ENCODE measurements around the gene MAPK8.

MAPK8 gene

DNA sequence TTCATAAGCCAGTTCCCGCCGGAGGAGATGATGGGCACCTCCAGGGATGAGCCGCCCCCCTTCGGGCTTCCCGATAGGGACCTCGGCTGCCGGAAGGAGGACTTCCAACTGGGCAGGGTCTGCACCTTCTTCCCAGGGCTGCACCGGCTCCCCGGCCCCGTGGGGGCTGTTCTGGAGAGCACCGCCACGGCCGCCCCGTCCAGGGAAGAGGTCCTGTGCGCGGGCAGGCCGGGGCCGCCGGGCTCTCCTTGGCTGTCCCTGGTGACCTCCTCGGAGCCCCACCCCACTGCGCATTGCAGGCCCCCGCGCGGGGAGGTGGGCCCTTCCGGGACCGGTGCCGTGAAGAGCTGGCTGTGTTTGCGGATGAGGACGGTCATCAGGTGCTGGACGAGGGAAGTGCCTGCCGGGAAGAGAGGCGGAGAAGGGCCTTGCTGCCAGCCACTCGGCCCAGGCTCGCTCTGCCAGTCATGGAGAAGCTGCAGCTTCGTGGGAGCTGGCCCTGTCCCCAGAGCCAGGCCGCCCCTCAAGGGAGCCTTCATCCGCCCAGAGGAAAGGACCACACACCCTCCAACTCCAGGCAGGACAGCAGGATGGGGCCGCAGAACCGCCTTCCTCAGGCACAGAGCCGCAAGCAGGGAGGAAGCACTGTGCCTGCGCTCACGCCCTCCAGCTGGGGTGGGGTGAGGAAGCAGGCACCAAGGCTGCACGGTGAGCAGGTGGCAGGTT is 144.4 kb downstream of the MAPK8 start:
- no peak overlapping the region for H2AFZ ChIP-seq (ENCODE audit: low read length)
- no peak overlapping the region for H3K9ac ChIP-seq (ENCODE audit: low read length)
- H3K4me2 ChIP-seq (ENCODE audit: low read depth, low read length) = no peak overlapping the region
- H3K79me2 ChIP-seq (ENCODE audit: low read length) = no peaks in the 10 kb centered on the region
- H3K4me1 ChIP-seq (ENCODE audit: low read length) = no peaks in the 10 kb centered on the region
- H4K20me1 ChIP-seq (ENCODE audit: insufficient read depth, low read length) = no peaks in the 10 kb centered on the region
- H3K27ac ChIP-seq (ENCODE audit: low read length) = no peak overlapping the region
- no peaks in the 10 kb centered on the region for H3F3A ChIP-seq (ENCODE audit: insufficient read depth, low read length)
- no peak for DNase-seq
- H3K36me3 ChIP-seq (replicated peaks; ENCODE audit: insufficient read depth, low read length) = no peaks in the 10 kb centered on the region
- H3K27me3 ChIP-seq (replicated peaks; ENCODE audit: insufficient read depth, low read length) = no peaks in the 10 kb centered on the region
- no peaks in the 10 kb centered on the region for H3K9me3 ChIP-seq (replicated peaks; ENCODE audit: insufficient read depth, low read length)
- H3K9me2 ChIP-seq (replicated peaks; ENCODE audit: insufficient read depth, low read length) = no peaks in the 10 kb centered on the region
- no peak for TF ChIP-seq EZH2phosphoT487 (IDR thresholded peaks at IDR 0.05; ENCODE audit: low read length)
- TF ChIP-seq EZH2 (optimal IDR thresholded peaks at IDR 0.05; ENCODE audit: low read depth, low read length) = no peak
- TF ChIP-seq, protein P1, sequence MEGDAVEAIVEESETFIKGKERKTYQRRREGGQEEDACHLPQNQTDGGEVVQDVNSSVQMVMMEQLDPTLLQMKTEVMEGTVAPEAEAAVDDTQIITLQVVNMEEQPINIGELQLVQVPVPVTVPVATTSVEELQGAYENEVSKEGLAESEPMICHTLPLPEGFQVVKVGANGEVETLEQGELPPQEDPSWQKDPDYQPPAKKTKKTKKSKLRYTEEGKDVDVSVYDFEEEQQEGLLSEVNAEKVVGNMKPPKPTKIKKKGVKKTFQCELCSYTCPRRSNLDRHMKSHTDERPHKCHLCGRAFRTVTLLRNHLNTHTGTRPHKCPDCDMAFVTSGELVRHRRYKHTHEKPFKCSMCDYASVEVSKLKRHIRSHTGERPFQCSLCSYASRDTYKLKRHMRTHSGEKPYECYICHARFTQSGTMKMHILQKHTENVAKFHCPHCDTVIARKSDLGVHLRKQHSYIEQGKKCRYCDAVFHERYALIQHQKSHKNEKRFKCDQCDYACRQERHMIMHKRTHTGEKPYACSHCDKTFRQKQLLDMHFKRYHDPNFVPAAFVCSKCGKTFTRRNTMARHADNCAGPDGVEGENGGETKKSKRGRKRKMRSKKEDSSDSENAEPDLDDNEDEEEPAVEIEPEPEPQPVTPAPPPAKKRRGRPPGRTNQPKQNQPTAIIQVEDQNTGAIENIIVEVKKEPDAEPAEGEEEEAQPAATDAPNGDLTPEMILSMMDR (IDR thresholded peaks at IDR 0.05; ENCODE audit: low read length) = no peak
- H3K4me3 ChIP-seq (ENCODE audit: low read length) = no peak overlapping the region

DNA sequence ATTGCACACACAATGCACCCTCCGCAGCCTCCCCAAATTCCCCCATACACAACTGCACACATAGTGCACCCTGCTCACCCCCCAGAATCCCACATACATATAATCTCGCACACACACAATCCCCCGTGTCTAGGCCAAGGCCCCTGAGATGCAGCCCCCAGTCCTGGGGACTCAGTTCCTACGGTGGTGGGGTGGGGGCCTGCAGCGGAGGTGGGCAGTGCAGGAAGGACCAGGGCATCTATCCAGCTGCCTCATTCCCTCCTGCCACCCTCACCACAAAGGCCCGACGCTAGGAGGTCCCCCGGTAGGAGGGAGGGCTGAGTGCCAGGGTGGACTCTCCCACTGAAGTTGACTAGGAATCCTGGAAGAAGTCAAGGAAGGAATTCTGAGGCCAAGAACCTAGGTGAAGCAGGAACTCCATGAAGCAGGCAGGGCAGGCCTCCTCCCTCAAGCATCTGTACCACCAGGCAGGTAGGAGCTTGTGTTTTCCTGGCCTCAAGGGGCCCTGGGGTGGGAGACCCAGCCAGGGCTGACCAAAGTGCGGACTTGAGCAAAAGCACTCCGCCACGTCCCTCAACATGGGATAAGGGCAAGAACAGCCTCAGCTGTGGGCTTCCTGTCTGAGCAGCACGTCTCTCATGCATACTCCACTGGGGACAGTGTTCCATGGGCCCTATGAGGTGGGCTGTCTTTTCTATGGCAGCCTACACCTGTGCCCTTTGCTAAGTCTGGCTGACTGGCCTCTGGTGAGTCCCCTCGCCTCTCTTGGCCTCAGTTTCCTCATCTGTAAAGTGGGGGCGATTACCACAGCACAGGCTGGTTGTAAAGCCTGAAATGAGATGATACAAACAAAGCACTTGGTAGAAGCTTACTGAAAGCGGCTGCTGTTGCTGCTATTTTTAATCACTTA is 145.7 kb downstream of the MAPK8 start:
- Histone ChIP-seq H3K27me3 (replicated peaks; ENCODE audit: insufficient read depth, low read length) (no peaks in the 10 kb centered on the region), H3K9ac (ENCODE audit: low read length) (no peak overlapping the region), H3K4me3 (ENCODE audit: low read length) (no peak overlapping the region), H2AFZ (ENCODE audit: low read length) (no peak overlapping the region), H3K36me3 (replicated peaks; ENCODE audit: insufficient read depth, low read length) (no peaks in the 10 kb centered on the region), H3K4me1 (ENCODE audit: low read length) (no peaks in the 10 kb centered on the region), H3K79me2 (ENCODE audit: low read length) (no peaks in the 10 kb centered on the region), H3F3A (ENCODE audit: insufficient read depth, low read length) (no peaks in the 10 kb centered on the region), H3K4me2 (ENCODE audit: low read depth, low read length) (no peak overlapping the region), H3K27ac (ENCODE audit: low read length) (no peak overlapping the region), H4K20me1 (ENCODE audit: insufficient read depth, low read length) (no peaks in the 10 kb centered on the region), H3K9me2 (replicated peaks; ENCODE audit: insufficient read depth, low read length) (no peaks in the 10 kb centered on the region), H3K9me3 (replicated peaks; ENCODE audit: insufficient read depth, low read length) (no peaks in the 10 kb centered on the region)
- DNase-seq = no peak
- TF ChIP-seq, protein P1 (IDR thresholded peaks at IDR 0.05; ENCODE audit: low read length) = no peak
- TF ChIP-seq EZH2phosphoT487 (IDR thresholded peaks at IDR 0.05; ENCODE audit: low read length) = no peak
- TF ChIP-seq EZH2 (optimal IDR thresholded peaks at IDR 0.05; ENCODE audit: low read depth, low read length) = no peak

- H3K9ac ChIP-seq (ENCODE audit: low read length) = no peak overlapping the region
- no peak for TF ChIP-seq EZH2phosphoT487 (IDR thresholded peaks at IDR 0.05; ENCODE audit: low read length)
- no peak for TF ChIP-seq EZH2 (optimal IDR thresholded peaks at IDR 0.05; ENCODE audit: low read depth, low read length)
- TF ChIP-seq, protein P1 (IDR thresholded peaks at IDR 0.05; ENCODE audit: low read length) = no peak
- H3K9me3 ChIP-seq (replicated peaks; ENCODE audit: insufficient read depth, low read length) = no peaks in the 10 kb centered on the region
- no peaks in the 10 kb centered on the region for H3K79me2 ChIP-seq (ENCODE audit: low read length)
- no peak overlapping the region for H3K4me2 ChIP-seq (ENCODE audit: low read depth, low read length)
- H2AFZ ChIP-seq (ENCODE audit: low read length) = no peak overlapping the region
- H3K4me1 ChIP-seq (ENCODE audit: low read length) = no peaks in the 10 kb centered on the region
- no peaks in the 10 kb centered on the region for H3F3A ChIP-seq (ENCODE audit: insufficient read depth, low read length)
- no peaks in the 10 kb centered on the region for H3K9me2 ChIP-seq (replicated peaks; ENCODE audit: insufficient read depth, low read length)
- H3K27me3 ChIP-seq (replicated peaks; ENCODE audit: insufficient read depth, low read length) = no peaks in the 10 kb centered on the region
- DNase-seq = no peak
- H3K27ac ChIP-seq (ENCODE audit: low read length) = no peak overlapping the region
- H3K4me3 ChIP-seq (ENCODE audit: low read length) = no peak overlapping the region
- no peaks in the 10 kb centered on the region for H3K36me3 ChIP-seq (replicated peaks; ENCODE audit: insufficient read depth, low read length)
- no peaks in the 10 kb centered on the region for H4K20me1 ChIP-seq (ENCODE audit: insufficient read depth, low read length)
Observed at GRCh38 chr10:48452879-48453412, 146.5 kb downstream of the MAPK8 start.

Data from MM.1S (cell line).